WTC11 (cell line): ENCODE data around the gene ZBTB16.

ENCODE experiments used
- ATF2 ChIP-seq: sonication (generic); formaldehyde crosslinking; IDR thresholded peaks from 2 replicates; pipeline ENCODE4 v1.8.1; 2022; ENCODE audit warnings: low read depth, missing genetic modification reagents, borderline replicate concordance
- ATF3 ChIP-seq: sonication (generic); formaldehyde crosslinking; conservative IDR thresholded peaks from 2 replicates; pipeline ENCODE4 v1.8.1; 2022; ENCODE audit warnings: mild to moderate bottlenecking, missing genetic modification reagents
- CREB1 ChIP-seq: sonication (generic); formaldehyde crosslinking; IDR thresholded peaks from 2 replicates; pipeline ENCODE4 v1.8.0; 2023; ENCODE audit warnings: mild to moderate bottlenecking, missing genetic modification reagents
- CTCF ChIP-seq: fragments of 200-600 bp; IDR thresholded peaks from 2 replicates; pipeline ENCODE4 v1.8.0; 2022; ENCODE audit warnings: antibody characterized with exemption
- E2F1 ChIP-seq: sonication (generic); formaldehyde crosslinking; IDR thresholded peaks from 2 replicates; pipeline ENCODE4 v1.8.0; 2022; ENCODE audit warnings: mild to moderate bottlenecking, missing genetic modification reagents
- FOXJ3 ChIP-seq: sonication (generic); formaldehyde crosslinking; IDR thresholded peaks from 2 replicates; pipeline ENCODE4 v1.9.0; 2021; ENCODE audit warnings: missing genetic modification reagents, mild to moderate bottlenecking, borderline replicate concordance
- IRF1 ChIP-seq: sonication (generic); formaldehyde crosslinking; IDR thresholded peaks from 2 replicates; pipeline ENCODE4 v1.8.0; 2023; ENCODE audit warnings: missing genetic modification reagents
- MAX ChIP-seq: sonication (generic); formaldehyde crosslinking; IDR thresholded peaks from 2 replicates; pipeline ENCODE4 v1.8.0; 2022; ENCODE audit warnings: mild to moderate bottlenecking, missing genetic modification reagents
- NFE2L1 ChIP-seq: sonication (generic); formaldehyde crosslinking; IDR thresholded peaks from 2 replicates; pipeline ENCODE4 v1.8.1; 2023; ENCODE audit warnings: missing genetic modification reagents
- RELA ChIP-seq: sonication (generic); formaldehyde crosslinking; IDR thresholded peaks from 2 replicates; pipeline ENCODE4 v1.8.1; 2022; ENCODE audit warnings: missing genetic modification reagents, mild to moderate bottlenecking, borderline replicate concordance
- SP1 ChIP-seq: sonication (generic); formaldehyde crosslinking; conservative IDR thresholded peaks from 2 replicates; pipeline ENCODE4 v1.8.1; 2022; ENCODE audit warnings: missing genetic modification reagents
- ZNF138 ChIP-seq: sonication (generic); formaldehyde crosslinking; conservative IDR thresholded peaks from 2 replicates; pipeline ENCODE4 v1.8.1; 2022; ENCODE audit warnings: mild to moderate bottlenecking, moderate library complexity, missing genetic modification reagents
- ZNF396 ChIP-seq: fragments of 250-450 bp; sonication (Bioruptor Pico); IDR thresholded peaks from 2 replicates; pipeline ENCODE4 v1.8.0; 2021; ENCODE audit warnings: mild to moderate bottlenecking, moderate library complexity, borderline replicate concordance

GRCh38 chr11:114075344-114075610, 15.8 kb downstream of the ZBTB16 start:
- TF ChIP-seq SP1 (CRISPR knock-in tag) (no peak), RELA (CRISPR knock-in tag) (no peak), FOXJ3 (CRISPR knock-in tag) (no peak), NFE2L1 (CRISPR knock-in tag) (no peak), CTCF (no peak), ATF2 (no peak), E2F1 (no peak), ZNF396 (CRISPR knock-in tag) (no peak), IRF1 (CRISPR knock-in tag) (no peak), ZNF138 (no peak), ATF3 (no peak), MAX (CRISPR knock-in tag) (no peak), CREB1 (no peak)
